ENCODE data around the gene TRPV2. TPM values are rescaled to one million over a fixed set of nuclear protein-coding genes. Genes with fewer than 3 reads are reported as not detected.

TRPV2 gene
- total RNA-seq, 2 experiments from 2014 or later: 4.9 to 10.5 TPM

DNA sequence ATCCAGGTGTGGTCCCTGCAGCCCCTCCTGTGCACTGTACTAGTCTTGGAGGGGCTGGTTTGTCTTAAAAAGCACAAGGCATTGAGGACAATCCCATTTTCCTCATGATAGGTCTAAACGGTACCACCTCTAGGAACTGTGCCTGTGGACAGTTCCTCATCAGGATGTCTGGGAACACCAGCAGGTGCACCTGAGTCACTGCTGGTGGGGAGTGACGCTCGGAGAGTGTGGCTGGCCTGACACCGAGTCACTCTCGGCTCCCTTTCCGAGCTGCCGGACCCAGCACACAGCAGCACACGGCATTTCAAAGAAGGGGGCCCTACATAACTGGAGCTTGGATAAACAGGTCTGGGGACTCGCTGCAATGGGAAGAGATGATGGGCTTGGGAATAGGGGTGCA is 51.0 kb downstream of the TRPV2 start:
- no peak for DNase-seq (ENCODE audit: low spot score)
- no peak overlapping the region for H3K4me2 ChIP-seq (ENCODE audit: low read length)

DNA sequence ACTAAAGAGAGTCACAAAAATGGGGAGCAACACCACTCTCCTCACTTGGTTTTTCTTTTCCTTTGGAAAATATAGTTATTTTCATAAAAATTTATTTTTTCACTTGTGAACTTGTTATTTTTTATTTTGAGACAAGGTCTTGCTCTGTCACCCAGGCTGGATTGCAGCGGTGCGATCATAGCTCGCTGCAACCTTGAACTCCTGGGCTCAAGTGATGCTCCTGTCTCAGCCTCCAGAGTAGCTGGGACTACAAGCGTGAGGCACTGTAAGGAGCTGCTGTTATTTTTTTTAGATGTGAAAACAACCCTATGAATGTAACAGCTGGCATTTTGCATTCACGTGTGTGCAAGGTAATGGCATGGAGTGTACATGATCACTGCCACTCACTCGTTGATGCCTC is 51.7 kb downstream of the TRPV2 start:
- intact Hi-C loops (cut with micrococcal nuclease; ENCODE audit: unreplicated experiment): no loop called here
- H3K79me2 ChIP-seq (ENCODE audit: insufficient read depth, low read depth, low read length): no peaks in the 10 kb centered on the region
- no TSS peak for BruUV-seq (replicated peaks)
- H3K4me2 ChIP-seq (ENCODE audit: low read length): no peak overlapping the region
- no peak overlapping the region for H2AFZ ChIP-seq (ENCODE audit: low read length)
- no peak for DNase-seq (ENCODE audit: low spot score)
- H3K9me2 ChIP-seq (ENCODE audit: insufficient read depth, low read length): no peaks in the 10 kb centered on the region
- H3K4me3 ChIP-seq (ENCODE audit: low read depth, low read length, poor library complexity, severe bottlenecking): no peak overlapping the region
- H3K36me3 ChIP-seq (ENCODE audit: insufficient read depth, low read length): peaks cover 3% of the 10 kb centered on the region; the same call in 1 of the 2 replicates
- no peaks in the 10 kb centered on the region for H3K4me1 ChIP-seq (ENCODE audit: insufficient read depth, low read length, poor library complexity, severe bottlenecking)
- no peak overlapping the region for H3K27ac ChIP-seq (ENCODE audit: low read depth, low read length, poor library complexity, severe bottlenecking)
- ChIA-PET CTCF (ENCODE audit: unreplicated experiment) (interaction anchor here (0.6 kb wide), 1 partner anchor 758 kb away, joined by 3 read pairs; no protein-coding TSS in a partner anchor), POLR2A (no interaction called here)
- no peaks in the 10 kb centered on the region; the same call in 1 of the 2 replicates for H4K20me1 ChIP-seq (ENCODE audit: insufficient read depth, low read length)
- no peak for TF ChIP-seq EZH2phosphoT487 (IDR thresholded peaks at IDR 0.05; ENCODE audit: borderline replicate concordance, low read depth, low read length)
- TF ChIP-seq, protein P1, sequence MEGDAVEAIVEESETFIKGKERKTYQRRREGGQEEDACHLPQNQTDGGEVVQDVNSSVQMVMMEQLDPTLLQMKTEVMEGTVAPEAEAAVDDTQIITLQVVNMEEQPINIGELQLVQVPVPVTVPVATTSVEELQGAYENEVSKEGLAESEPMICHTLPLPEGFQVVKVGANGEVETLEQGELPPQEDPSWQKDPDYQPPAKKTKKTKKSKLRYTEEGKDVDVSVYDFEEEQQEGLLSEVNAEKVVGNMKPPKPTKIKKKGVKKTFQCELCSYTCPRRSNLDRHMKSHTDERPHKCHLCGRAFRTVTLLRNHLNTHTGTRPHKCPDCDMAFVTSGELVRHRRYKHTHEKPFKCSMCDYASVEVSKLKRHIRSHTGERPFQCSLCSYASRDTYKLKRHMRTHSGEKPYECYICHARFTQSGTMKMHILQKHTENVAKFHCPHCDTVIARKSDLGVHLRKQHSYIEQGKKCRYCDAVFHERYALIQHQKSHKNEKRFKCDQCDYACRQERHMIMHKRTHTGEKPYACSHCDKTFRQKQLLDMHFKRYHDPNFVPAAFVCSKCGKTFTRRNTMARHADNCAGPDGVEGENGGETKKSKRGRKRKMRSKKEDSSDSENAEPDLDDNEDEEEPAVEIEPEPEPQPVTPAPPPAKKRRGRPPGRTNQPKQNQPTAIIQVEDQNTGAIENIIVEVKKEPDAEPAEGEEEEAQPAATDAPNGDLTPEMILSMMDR (conservative IDR thresholded peaks at IDR 0.05; ENCODE audit: low read length): no peak
- H3K9me3 ChIP-seq (ENCODE audit: low read length): no peaks in the 10 kb centered on the region

More for the DNA sequence above, 51.0 kb downstream of the TRPV2 start:
- Histone ChIP-seq H4K20me1 (ENCODE audit: insufficient read depth, low read length) (no peaks in the 10 kb centered on the region; the same call in 1 of the 2 replicates), H3K9me2 (ENCODE audit: insufficient read depth, low read length) (no peaks in the 10 kb centered on the region), H3K4me1 (ENCODE audit: insufficient read depth, low read length, poor library complexity, severe bottlenecking) (no peaks in the 10 kb centered on the region), H3K4me3 (ENCODE audit: low read depth, low read length, poor library complexity, severe bottlenecking) (no peak overlapping the region), H3K9me3 (ENCODE audit: low read length) (no peaks in the 10 kb centered on the region), H3K27ac (ENCODE audit: low read depth, low read length, poor library complexity, severe bottlenecking) (no peak overlapping the region), H3K79me2 (ENCODE audit: insufficient read depth, low read depth, low read length) (no peaks in the 10 kb centered on the region), H3K36me3 (ENCODE audit: insufficient read depth, low read length) (peaks cover 3% of the 10 kb centered on the region; the same call in 1 of the 2 replicates), H2AFZ (ENCODE audit: low read length) (no peak overlapping the region)
- intact Hi-C loops (cut with micrococcal nuclease; ENCODE audit: unreplicated experiment): no loop called here
- no peak for TF ChIP-seq EZH2phosphoT487 (IDR thresholded peaks at IDR 0.05; ENCODE audit: borderline replicate concordance, low read depth, low read length)
- TF ChIP-seq, protein P1 (conservative IDR thresholded peaks at IDR 0.05; ENCODE audit: low read length): no peak
- BruUV-seq (replicated peaks): no TSS peak
- ChIA-PET CTCF (ENCODE audit: unreplicated experiment) (interaction anchor here (0.6 kb wide), 1 partner anchor 758 kb away, joined by 3 read pairs; no protein-coding TSS in a partner anchor), POLR2A (no interaction called here)

DNA sequence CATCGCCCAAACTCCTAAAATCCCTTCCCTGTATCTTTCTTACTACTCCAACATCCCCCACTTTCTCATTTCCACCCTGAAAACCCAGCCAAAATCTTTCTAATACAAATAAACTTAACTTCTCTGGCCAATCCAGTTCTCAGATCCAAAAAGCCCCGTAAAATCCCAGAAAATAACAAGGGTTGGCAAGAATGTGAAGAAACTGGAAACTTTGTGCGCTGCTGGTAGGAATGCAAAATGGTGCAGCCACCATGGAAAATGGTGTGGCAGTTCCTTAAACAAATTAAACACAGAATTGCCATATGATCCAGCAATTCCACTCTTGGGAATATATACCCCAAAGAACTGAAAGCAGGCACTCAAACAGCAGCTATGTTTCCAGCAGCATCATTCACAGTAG is 52.5 kb downstream of the TRPV2 start:
- H3K79me2 ChIP-seq (ENCODE audit: insufficient read depth, low read depth, low read length): no peaks in the 10 kb centered on the region
- CTCF ChIA-PET (ENCODE audit: unreplicated experiment): no interaction called here

More for the DNA sequence above, 52.5 kb downstream of the TRPV2 start:
- H3K4me1 ChIP-seq (ENCODE audit: insufficient read depth, low read length, poor library complexity, severe bottlenecking): no peaks in the 10 kb centered on the region
- no peaks in the 10 kb centered on the region for H3K9me3 ChIP-seq (ENCODE audit: low read length)
- intact Hi-C loops (cut with micrococcal nuclease; ENCODE audit: unreplicated experiment): no loop called here
- POLR2A ChIA-PET: no interaction called here
- peaks cover 3% of the 10 kb centered on the region; the same call in 1 of the 2 replicates for H3K36me3 ChIP-seq (ENCODE audit: insufficient read depth, low read length)
- BruUV-seq (replicated peaks): TSS peak; percentile 49
- no peak for TF ChIP-seq EZH2phosphoT487 (IDR thresholded peaks at IDR 0.05; ENCODE audit: borderline replicate concordance, low read depth, low read length)
- TF ChIP-seq, protein P1 (conservative IDR thresholded peaks at IDR 0.05; ENCODE audit: low read length): no peak
- H3K4me2 ChIP-seq (ENCODE audit: low read length): no peak overlapping the region
- no peak overlapping the region for H3K4me3 ChIP-seq (ENCODE audit: low read depth, low read length, poor library complexity, severe bottlenecking)
- no peak overlapping the region for H3K27ac ChIP-seq (ENCODE audit: low read depth, low read length, poor library complexity, severe bottlenecking)
- no peaks in the 10 kb centered on the region for H3K9me2 ChIP-seq (ENCODE audit: insufficient read depth, low read length)
- H2AFZ ChIP-seq (ENCODE audit: low read length): no peak overlapping the region
- no peak for DNase-seq (ENCODE audit: low spot score)
- H4K20me1 ChIP-seq (ENCODE audit: insufficient read depth, low read length): no peaks in the 10 kb centered on the region; the same call in 1 of the 2 replicates

All from OCI-LY7 (cell line).